Measurements from ENCODE around the gene CAST.
A peak's percentile ranks its signal among the peaks of the same experiment; 100 is the strongest.
"Not testable (repeated sequence)": the region's sequence is repeated elsewhere in the genome, so short reads cannot be mapped to it uniquely, and the experiment has no call there.

Gene CAST

DNA sequence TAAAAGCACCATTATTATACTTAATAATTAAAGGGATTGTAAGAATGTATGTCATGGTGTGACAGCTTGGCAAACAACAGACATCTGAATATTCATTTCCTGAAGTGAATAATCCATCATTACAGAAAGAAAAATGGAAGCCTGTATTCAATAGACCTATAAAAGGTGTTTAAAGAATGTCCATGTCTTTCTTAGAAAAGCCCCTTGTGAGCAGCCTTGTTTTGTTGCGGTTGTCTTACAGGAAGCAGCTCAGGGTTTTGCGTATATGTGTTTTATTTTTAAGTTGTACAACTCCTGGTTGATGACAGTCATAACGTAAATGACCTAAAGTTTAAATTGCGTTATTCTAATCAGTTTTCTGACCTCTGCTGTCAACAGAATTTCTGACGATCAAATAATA is 53.8 kb downstream of the CAST start:
- no peak for DNase-seq

- DNase-seq = no peak
Observed at GRCh38 chr5:96716716-96717115, 54.5 kb downstream of the CAST start.

DNA sequence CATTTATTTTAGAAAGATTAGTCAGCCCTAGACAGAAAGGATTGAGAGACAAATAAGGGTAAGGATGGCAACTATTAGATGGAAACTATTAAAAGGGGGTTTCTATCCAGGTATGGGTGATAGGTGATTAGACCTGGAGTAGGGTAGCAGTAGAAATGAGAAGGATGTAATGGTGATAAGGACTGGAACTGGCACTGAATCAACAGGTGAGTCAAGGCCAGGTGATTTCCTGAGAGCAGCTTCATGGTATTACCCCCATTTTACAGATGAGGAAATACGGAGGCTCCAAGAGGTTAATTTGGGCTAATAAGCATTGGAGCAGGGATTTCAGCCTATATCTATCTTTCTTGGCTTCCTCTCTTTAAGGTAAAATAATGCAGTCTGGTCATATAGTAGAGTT is 55.7 kb downstream of the CAST start:
- no peak for DNase-seq

DNA sequence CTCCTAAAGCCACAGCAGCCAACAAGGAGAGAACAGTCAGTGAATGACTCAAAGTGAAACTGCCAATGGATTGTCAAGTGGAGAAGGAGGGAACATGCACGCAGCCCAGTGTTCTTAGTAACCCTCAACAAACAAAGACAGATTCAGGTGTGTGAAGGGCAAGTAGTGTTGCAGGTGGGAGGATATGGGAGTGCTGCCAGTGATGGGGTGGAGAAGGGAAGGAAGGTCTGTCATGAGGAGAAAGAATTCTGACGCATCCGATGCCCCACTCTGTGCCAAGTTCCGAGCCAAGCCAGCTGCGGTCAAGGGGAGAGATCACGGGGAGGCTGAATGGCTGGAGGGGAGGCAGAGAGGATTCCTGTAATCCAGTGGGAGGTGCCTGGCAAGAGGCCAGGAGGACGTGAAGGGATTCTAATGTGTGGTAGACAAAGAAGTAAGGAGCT is 56.5 kb downstream of the CAST start:
- peak; percentile 67 to 92 for DNase-seq

DNA sequence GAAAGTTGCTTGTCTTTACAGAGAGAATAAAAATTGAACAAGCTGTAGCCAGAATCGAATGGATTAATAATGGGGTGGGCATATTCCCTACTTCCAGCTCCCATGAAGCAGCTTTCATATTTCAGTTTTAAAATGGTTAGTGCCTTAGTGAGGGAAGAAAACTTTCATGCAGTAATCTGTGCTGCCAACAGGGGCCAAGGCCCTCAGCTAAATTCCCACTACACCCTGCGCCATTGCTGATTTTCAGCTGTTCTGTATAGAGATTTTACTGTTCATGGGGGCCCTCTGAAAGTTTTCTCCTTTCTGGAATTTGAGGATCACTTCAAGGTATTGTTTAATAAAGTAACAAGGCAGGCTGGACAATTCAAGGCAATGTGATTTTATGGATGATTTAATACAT is 58.2 kb downstream of the CAST start:
- no peak for DNase-seq

DNA sequence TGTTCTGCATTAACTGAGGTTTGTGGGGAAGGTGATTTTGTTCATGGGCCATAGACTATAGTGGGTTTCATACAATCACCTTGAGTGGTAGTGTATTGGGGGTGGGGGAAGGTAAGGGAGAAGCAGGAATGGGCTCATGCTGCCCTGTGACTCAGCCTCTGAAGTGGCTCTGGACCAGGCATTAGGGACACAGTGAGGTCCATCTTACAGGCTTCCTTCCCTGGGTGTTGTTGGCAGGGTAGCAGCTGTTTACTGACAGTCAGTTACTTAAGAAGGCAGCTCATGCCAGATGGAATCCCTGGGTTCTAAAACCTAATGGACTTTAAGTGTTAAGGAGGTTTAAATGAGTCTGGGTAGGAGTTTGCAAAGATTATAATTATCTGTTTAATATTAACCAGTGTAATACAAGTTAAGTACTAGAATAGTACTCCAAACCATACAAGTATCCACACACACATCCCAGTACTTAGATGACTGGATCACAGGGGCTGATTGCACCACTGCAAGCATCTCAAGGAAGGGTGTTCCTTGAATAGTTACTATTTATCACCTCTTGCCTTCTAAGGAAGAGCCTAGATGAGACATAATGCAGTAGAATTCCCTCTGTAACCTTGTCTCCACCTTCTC is 59.3 kb downstream of the CAST start:
- DNase-seq = no peak

DNA sequence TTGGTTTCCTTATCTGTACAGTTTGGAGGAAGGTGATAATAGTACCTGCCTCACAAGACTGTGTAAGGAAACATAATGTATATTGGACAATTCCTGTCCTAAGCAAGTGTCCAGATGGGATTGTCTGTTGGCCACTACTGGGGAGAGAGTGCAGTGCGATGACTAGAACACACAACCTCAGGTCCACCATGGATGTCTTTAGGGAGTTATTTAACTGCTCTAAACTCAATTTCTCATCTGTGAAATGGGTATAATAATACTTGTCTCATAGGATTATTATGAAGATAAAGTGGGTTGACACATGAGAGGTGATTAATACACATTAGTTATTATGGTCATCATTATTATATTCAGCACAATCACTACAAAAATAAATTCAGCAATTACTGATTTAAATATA is 63.1 kb downstream of the CAST start:
- no peak for DNase-seq

DNA sequence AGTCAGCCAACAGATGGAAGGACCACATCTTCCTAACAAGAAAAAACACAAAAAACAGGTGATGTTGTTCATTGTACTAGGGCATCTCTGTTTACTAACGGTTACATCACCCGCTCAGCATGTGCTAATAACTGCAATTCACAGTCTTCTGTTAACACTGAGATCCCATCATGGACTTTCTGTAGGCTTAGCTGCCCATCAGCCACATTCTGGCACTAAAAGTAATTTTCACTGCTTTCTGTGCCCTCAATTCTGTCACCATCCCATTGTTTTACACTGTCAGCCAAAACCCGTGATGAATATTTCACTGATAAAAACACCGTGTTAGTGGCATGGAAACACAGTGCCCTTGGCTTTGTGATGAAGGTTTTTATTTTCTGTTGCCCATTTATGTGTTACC is 64.6 kb downstream of the CAST start:
- DNase-seq = no peak

- no peak for DNase-seq
Observed at GRCh38 chr5:96729156-96729555, 67.0 kb downstream of the CAST start.

DNA sequence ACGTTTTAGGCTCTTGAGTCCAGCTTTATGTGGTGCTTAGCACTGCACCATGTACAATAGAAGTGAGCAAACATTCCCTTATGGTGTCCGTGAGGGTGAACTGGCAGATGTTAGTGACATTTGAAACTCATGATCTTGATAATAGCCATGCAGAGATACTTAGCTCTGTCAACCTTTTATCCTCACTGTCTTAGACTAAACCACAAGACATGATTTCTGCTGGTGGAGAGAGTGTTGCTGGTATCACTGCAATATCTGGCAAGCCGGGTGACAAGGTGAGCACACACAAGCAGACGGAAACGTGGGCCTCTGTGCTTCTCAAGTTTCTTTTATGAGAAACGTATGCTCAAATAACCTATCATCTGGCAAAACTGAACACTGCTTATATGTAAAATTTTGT is 68.4 kb downstream of the CAST start:
- peak; percentile 75 to 87 for DNase-seq

DNA sequence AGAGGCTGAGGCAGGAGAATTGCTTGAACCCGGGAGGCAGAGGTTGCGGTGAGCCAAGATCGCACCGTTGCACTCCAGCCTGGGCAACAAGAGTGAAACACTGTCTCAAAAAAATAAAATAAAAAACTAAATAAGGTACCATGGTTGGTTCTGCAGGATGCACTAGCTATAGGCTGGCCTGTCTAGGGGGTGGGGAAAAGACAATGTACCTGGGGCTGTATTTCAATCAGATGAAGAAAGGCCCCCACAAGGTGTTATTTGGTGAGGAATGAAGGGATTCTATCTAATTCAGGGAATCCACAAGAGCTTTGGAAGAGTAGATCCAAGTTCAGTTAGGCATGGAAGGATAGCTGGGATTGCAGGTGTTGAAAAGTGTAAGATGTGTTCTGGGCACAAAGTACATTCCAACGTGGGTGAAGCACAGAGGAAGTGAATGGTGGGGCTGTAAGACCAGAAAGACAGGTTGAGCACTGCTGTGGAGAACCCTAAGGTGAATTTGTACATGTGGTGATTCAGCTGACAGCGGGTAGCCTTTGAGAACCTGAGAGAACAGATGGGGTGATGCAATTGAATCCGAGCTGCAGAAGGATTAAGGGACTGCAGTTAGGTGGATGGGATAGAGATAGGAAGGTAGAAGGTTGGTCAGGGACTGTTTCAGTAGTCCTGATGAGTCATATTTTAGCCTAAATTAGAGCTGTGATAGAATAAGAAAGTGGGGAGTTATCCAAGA is 71.8 kb downstream of the CAST start:
- DNase-seq = no peak

GRCh38 chr5:96734871-96735325 is 72.7 kb downstream of the CAST start:
- DNase-seq = peak in 1 of 2 experiments; percentile 59

DNA sequence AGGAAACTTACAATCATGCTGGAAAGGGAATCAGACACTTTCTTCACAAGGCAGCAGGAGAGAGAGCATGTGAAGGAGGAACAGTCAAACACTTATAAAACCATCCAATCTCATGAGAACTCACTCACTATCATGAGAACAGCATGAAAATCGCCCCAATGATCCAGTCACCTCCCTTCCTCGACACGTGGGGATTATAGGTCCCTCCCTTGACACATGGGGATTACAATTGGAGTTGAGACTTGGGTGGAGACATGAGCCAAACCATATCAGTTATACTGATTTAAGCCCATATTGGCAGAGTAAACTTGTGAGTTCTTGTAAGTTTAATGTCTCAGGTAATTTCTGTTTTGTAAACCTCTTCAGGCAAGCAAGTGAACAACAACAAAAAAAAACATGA is 74.8 kb downstream of the CAST start:
- DNase-seq = no peak

DNA sequence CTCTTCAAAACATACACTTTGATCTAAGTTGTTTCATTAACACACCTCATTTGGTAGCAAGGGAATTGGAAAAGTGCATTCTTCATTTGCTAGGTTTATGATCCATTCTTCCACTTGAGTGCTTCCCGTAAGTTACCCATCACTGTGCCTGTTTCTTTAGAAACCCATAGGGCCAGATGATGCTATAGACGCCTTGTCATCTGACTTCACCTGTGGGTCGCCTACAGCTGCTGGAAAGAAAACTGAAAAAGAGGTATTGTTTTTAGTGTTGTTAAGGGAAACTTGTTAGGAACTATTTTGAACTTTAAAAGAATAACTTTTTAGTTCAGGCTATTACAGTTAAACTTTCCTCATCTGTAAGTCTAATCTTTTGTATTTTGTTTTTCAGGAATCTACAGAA is 78.9 kb downstream of the CAST start:
- no peak for DNase-seq

GRCh38 chr5:96741891-96742309 is 79.7 kb downstream of the CAST start:
- peak; percentile 33 to 56 for DNase-seq

GRCh38 chr5:96742538-96742937 is 80.4 kb downstream of the CAST start:
- DNase-seq = no peak

GRCh38 chr5:96743065-96743768 is 81.0 kb downstream of the CAST start:
- DNase-seq = no peak

GRCh38 chr5:96743805-96744204 is 81.6 kb downstream of the CAST start:
- no peak for DNase-seq

- not testable (repeated sequence) for DNase-seq
Observed at GRCh38 chr5:96744218-96744617, 82.0 kb downstream of the CAST start.

DNA sequence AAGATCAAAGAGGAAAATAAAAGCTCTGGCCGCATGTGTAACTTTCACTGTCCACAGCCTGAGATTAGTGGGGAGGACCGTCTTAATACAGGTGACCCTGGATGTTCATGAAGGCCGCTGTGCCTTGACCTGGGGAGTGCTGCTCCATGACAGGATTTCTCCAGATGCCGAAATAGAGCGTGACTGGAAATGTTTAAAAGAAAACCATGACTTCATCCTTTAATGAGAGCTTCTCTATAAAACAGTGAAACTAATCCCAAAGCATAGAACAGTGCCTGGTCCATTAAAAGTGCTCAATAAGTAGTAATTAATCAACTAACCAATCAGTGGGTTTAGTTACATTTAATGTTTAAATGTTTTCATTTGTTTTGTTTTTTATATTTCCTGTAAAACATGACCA is 82.8 kb downstream of the CAST start:
- DNase-seq = no peak

DNA sequence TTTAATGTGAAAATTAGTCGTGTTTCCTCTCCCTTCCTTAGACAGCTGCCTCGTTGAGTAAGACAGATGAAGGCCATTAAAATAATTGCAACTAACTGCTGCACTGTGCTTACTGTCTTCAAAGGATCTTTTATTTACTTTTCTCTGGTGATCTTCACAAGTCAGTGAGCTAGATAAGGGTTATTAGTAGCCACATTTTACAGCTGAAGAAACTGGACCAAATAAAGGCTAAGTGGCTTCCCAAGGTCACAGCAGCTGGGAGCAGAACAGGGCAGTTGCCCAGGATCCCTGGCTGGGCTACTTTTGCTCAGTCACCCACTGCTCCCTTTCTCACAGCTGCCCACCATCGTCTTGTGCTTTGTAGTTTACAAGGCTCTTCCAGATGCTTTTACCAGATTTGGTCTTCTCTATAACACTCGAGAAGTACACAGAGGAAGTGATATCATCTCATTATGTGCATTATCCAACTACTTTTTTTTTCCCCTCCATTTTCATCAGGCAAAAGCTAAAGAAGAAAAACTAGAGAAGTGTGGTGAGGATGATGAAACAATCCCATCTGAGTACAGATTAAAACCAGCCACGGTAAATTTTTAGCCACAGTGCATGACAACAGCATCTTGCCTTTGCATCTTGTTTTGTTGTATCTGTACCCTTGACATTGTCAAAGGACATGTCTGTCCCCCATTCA is 83.8 kb downstream of the CAST start:
- peak in 1 of 2 experiments; percentile 20 for DNase-seq

DNA sequence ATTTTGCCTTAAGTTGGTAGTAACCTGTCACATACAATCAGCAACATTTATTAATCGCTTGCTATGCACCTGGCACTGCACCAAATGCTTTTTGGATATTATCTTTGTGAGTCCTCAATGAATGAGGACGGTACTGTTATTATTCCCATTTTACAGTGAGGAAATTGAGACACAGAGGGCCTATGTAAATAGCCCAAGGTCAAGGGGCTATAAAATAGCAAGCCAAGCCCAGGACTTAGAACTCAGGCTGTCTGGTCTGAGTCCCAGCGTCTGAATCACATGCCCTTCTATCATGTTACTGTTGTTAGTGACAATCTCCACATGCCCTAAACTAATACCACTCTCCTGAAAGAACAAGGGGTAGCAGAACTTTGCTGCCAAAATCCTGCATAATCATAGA is 85.5 kb downstream of the CAST start:
- peak; percentile 37 to 45 for DNase-seq

- no peak for DNase-seq
Observed at GRCh38 chr5:96750110-96750822, 88.1 kb downstream of the CAST start.

All from NCI-H187 (cell line).